ENCODE data around the gene TACR1. TPM values are rescaled to one million over a fixed set of nuclear protein-coding genes. Genes with fewer than 3 reads are reported as not detected.
"Not testable (repeated sequence)": the region's sequence is repeated elsewhere in the genome, so short reads cannot be mapped to it uniquely, and the experiment has no call there.

Gene TACR1
- polyA plus RNA-seq, 1 donor = 1.0 TPM

DNA sequence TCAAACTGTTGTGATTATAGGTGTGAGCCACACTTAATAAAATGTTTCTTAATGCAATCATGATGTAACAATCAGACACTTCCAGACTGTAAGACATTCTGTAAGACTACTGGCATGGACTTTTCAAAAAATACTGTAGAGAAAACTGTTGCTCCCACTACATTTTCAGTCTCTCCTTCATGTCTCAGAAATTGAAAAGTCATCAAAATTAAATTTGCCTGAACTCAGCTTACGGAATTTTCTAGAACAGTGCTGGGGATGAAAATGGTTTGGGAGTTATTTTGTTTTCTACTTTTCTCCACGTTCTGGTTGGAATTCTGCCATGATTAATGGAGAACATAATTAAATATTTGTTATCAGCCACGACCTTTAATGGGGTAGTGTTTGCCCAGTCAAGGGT lies 26.8 kb upstream of the TACR1 start:
- Histone ChIP-seq H3K27me3 (ENCODE audit: control insufficient read depth, insufficient read depth, low read length) (no peaks in the 10 kb centered on the region), H3K4me1 (ENCODE audit: control insufficient read depth, insufficient read depth, low read length) (no peaks in the 10 kb centered on the region), H3K36me3 (ENCODE audit: control insufficient read depth, insufficient read depth, low read length) (no peaks in the 10 kb centered on the region), H3K27ac (ENCODE audit: low read length) (no peak overlapping the region), H3K9me3 (ENCODE audit: control insufficient read depth, low read depth, low read length) (no peaks in the 10 kb centered on the region), H3K4me3 (ENCODE audit: low read length) (no peak overlapping the region)
- no peak for DNase-seq
- WGBS (ENCODE audit: insufficient coverage, low lambda C conversion rate) = 63% methylated on average over 2 of the region's 3 CpGs

DNA sequence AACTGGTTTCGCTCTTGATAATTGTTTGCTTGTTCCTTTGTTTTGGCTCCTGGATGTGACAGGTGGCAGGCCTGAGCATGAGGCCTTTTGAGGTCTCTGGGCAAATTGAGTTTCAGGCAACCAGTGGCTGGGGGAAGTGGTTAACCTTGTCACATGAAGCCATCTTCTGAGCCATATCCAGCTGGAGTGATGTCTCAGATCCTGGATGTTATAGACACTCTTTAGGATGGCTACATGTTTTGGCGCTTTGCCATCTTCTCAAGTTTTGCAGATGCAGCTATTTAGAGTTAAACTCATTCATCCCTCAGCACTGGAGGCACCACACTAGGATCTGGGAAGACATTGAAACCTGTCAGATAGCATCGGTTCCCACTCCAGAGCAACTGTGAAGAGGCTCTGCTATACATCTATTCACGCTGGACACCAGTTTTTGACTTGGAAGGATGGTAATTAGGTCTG lies 25.3 kb upstream of the TACR1 start:
- no CpG with 5 or more reads among the region's 4 CpGs for WGBS (ENCODE audit: insufficient coverage, low lambda C conversion rate)
- H3K27ac ChIP-seq (ENCODE audit: low read length) = no peak overlapping the region
- H3K27me3 ChIP-seq (ENCODE audit: control insufficient read depth, insufficient read depth, low read length) = no peaks in the 10 kb centered on the region
- no peaks in the 10 kb centered on the region for H3K9me3 ChIP-seq (ENCODE audit: control insufficient read depth, low read depth, low read length)
- H3K4me3 ChIP-seq (ENCODE audit: low read length) = no peak overlapping the region
- no peak for DNase-seq
- H3K36me3 ChIP-seq (ENCODE audit: control insufficient read depth, insufficient read depth, low read length) = no peaks in the 10 kb centered on the region
- no peaks in the 10 kb centered on the region for H3K4me1 ChIP-seq (ENCODE audit: control insufficient read depth, insufficient read depth, low read length)

DNA sequence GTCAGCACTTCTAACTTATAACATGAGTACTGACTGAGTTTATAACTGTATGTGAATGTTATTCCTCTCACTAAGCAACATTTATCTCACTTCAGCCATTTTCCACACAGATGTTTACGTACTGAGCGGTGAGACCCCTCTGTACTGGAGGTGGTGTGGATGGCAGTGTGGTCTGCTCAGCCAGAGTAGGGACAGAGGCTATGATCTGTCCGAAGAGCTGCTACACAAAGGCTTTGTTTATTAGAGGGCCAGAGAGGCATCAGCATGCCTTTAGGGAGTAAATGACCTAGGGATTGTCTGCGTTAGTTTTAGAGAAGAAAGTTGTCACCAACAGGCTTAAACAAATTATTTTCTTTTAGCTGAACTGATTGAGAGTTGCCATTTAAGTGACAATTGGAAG lies 23.2 kb upstream of the TACR1 start:
- Histone ChIP-seq H3K4me3 (ENCODE audit: low read length) (no peak overlapping the region), H3K9me3 (ENCODE audit: control insufficient read depth, low read depth, low read length) (no peaks in the 10 kb centered on the region), H3K27me3 (ENCODE audit: control insufficient read depth, insufficient read depth, low read length) (no peaks in the 10 kb centered on the region), H3K27ac (ENCODE audit: low read length) (no peak overlapping the region), H3K4me1 (ENCODE audit: control insufficient read depth, insufficient read depth, low read length) (no peaks in the 10 kb centered on the region), H3K36me3 (ENCODE audit: control insufficient read depth, insufficient read depth, low read length) (no peaks in the 10 kb centered on the region)
- DNase-seq = no peak
- no CpG with 5 or more reads among the region's 4 CpGs for WGBS (ENCODE audit: insufficient coverage, low lambda C conversion rate)

DNA sequence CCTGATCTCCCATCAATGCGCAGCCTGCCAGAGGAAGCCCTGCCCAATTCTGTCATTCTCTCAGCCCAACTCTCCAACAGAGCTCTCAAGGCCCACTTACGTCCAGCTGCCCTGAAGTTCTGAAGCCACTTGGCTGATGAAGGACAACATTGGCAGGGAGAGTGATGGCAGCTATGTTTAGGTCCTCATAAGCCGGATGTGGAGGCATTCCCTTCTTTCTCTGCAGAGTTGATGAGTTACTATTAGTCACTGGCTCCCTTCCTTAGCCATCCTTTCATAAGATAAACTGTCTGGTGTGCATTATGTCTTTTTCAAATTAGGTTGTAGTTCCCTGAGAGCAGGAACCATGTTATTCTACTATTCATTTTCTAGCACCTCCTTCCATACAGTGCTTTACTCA lies 22.5 kb upstream of the TACR1 start:
- 100% methylated on average over 1 of the region's 3 CpGs for WGBS (ENCODE audit: insufficient coverage, low lambda C conversion rate)
- Histone ChIP-seq H3K27ac (ENCODE audit: low read length) (no peak overlapping the region), H3K4me3 (ENCODE audit: low read length) (no peak overlapping the region), H3K4me1 (ENCODE audit: control insufficient read depth, insufficient read depth, low read length) (no peaks in the 10 kb centered on the region), H3K27me3 (ENCODE audit: control insufficient read depth, insufficient read depth, low read length) (no peaks in the 10 kb centered on the region), H3K36me3 (ENCODE audit: control insufficient read depth, insufficient read depth, low read length) (no peaks in the 10 kb centered on the region), H3K9me3 (ENCODE audit: control insufficient read depth, low read depth, low read length) (no peaks in the 10 kb centered on the region)
- no peak for DNase-seq

DNA sequence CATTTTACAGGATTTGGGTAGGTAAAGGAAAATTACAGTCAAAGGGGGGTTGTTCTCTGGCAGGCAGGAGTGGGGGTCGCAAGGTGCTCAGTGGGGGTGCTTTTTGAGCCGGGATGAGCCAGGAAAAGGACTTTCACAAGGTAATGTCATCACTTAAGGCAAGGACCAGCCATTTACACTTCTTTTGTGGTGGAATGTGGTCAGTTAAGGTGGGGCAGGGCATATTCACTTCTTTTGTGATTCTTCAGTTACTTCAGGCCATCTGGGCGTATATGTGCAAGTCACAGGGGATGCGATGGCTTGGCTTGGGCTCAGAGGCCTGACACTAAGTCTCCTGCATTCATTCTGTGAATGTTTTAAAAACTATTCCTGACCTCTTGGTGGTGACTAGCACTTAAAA lies 19.9 kb upstream of the TACR1 start:
- DNase-seq; H3K27ac ChIP-seq (ENCODE audit: low read length); H3K9me3 ChIP-seq (ENCODE audit: control insufficient read depth, low read depth, low read length); H3K27me3 ChIP-seq (ENCODE audit: control insufficient read depth, insufficient read depth, low read length); H3K4me3 ChIP-seq (ENCODE audit: low read length); H3K36me3 ChIP-seq (ENCODE audit: control insufficient read depth, insufficient read depth, low read length); H3K4me1 ChIP-seq (ENCODE audit: control insufficient read depth, insufficient read depth, low read length): not testable (repeated sequence)
- WGBS (ENCODE audit: insufficient coverage, low lambda C conversion rate) = no CpG with 5 or more reads among the region's 4 CpGs

DNA sequence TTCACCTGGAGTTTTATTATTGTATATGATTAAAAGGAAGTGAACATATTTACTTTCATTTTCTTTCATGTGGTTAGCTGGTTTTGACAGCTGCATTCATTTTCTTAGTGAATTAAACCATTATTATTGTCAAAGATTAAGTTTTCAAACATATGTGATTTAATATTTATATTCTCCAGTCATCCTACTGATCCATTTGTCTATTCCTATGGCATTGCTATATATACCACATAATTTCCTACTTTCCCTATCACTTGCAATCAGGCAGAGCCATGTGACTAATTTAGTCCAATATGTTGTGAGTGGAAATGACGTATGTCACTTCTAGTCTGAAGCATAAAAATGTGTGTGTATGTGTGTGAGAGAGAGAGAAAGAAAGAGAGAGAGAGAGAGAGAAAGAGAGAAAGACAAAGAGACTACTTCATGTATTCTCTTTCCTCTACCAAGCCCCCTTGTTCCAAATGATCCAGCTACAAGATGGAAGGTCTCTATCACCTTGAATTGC lies 12.0 kb upstream of the TACR1 start:
- WGBS (ENCODE audit: insufficient coverage, low lambda C conversion rate) = 56% methylated on average over 1 of the region's 1 CpG

DNA sequence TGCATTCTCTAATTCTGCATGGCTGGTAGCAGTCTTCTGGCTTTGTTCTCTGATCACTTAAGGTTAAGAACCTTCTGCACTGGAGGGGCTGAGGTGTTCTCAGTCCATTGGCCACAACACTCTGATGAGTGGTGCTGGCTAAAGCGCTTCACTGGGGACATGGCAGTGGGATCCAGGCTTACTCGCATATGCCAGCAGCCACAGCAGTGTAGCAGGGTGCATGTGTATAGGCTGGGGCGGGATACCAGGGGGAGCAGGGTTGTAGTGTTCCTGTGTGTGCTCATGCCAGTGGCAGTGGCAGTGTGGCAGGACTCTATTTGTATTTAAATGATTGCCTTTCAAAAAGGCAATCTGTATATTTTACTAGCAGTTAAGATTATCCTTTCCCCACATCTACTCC lies 11.1 kb upstream of the TACR1 start:
- no peaks in the 10 kb centered on the region for H3K4me1 ChIP-seq (ENCODE audit: control insufficient read depth, insufficient read depth, low read length)
- H3K4me3 ChIP-seq (ENCODE audit: low read length) = no peak overlapping the region
- H3K27me3 ChIP-seq (ENCODE audit: control insufficient read depth, insufficient read depth, low read length) = no peaks in the 10 kb centered on the region
- no CpG with 5 or more reads among the region's 3 CpGs for WGBS (ENCODE audit: insufficient coverage, low lambda C conversion rate)
- no peak overlapping the region for H3K27ac ChIP-seq (ENCODE audit: low read length)
- DNase-seq = no peak
- no peaks in the 10 kb centered on the region for H3K9me3 ChIP-seq (ENCODE audit: control insufficient read depth, low read depth, low read length)
- no peaks in the 10 kb centered on the region for H3K36me3 ChIP-seq (ENCODE audit: control insufficient read depth, insufficient read depth, low read length)

More for the DNA sequence above, 12.0 kb upstream of the TACR1 start:
- H3K27ac ChIP-seq (ENCODE audit: low read length) = no peak overlapping the region
- no peak overlapping the region for H3K4me3 ChIP-seq (ENCODE audit: low read length)
- no peaks in the 10 kb centered on the region for H3K4me1 ChIP-seq (ENCODE audit: control insufficient read depth, insufficient read depth, low read length)
- no peak for DNase-seq
- H3K9me3 ChIP-seq (ENCODE audit: control insufficient read depth, low read depth, low read length) = no peaks in the 10 kb centered on the region
- H3K27me3 ChIP-seq (ENCODE audit: control insufficient read depth, insufficient read depth, low read length) = no peaks in the 10 kb centered on the region
- no peaks in the 10 kb centered on the region for H3K36me3 ChIP-seq (ENCODE audit: control insufficient read depth, insufficient read depth, low read length)

DNA sequence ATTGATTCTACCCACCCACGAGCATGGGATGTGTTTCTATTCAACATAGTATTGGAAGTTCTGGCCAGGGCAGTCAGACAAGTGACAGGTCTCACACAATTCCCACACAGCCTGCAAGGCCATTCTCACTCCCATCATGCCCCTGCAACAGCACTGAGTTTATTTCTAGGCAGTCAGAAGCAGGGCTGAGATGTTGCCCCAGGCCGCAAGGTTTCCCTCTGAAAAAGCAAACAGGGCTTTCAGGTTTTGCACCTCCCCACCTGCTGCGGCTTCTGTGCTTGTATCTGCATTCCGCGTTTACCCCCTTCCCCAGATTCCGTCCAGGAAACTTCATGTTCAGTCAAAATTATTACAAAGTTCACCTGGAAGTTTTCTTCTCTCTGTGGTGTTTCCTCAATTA lies 9.4 kb upstream of the TACR1 start:
- H3K36me3 ChIP-seq (ENCODE audit: control insufficient read depth, insufficient read depth, low read length) = no peaks in the 10 kb centered on the region
- WGBS (ENCODE audit: insufficient coverage, low lambda C conversion rate) = no CpG with 5 or more reads among the region's 6 CpGs

DNA sequence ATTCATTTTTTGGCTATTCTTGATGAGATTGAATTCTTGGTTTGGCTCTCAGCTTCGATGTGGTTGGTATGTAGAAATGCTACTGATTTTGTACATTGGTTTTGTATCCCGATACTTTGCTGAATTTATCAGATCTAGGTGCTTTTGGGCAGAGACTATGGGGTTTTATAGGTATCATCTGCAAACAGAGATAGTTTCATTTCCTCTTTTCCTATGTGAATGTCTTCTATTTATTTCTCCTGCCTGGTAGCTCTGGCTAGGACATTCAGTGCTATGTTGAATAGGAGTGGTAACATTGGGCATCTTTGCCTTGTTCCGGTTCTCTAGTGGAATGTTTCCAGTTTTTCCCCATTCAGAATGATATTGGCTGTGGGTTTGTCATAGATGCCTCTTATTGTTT lies 5.5 kb upstream of the TACR1 start:
- Histone ChIP-seq H3K27me3 (ENCODE audit: control insufficient read depth, insufficient read depth, low read length) (peaks cover 23% of the 10 kb centered on the region), H3K9me3 (ENCODE audit: control insufficient read depth, low read depth, low read length) (peaks cover 3% of the 10 kb centered on the region), H3K27ac (ENCODE audit: low read length) (no peak overlapping the region), H3K4me3 (ENCODE audit: low read length) (no peak overlapping the region), H3K36me3 (ENCODE audit: control insufficient read depth, insufficient read depth, low read length) (no peaks in the 10 kb centered on the region), H3K4me1 (ENCODE audit: control insufficient read depth, insufficient read depth, low read length) (peaks cover 3% of the 10 kb centered on the region)
- DNase-seq = no peak
- 100% methylated on average over 1 of the region's 3 CpGs for WGBS (ENCODE audit: insufficient coverage, low lambda C conversion rate)

More for the DNA sequence above, 9.4 kb upstream of the TACR1 start:
- no peaks in the 10 kb centered on the region for H3K4me1 ChIP-seq (ENCODE audit: control insufficient read depth, insufficient read depth, low read length)
- no peak overlapping the region for H3K27ac ChIP-seq (ENCODE audit: low read length)
- H3K4me3 ChIP-seq (ENCODE audit: low read length) = no peak overlapping the region
- no peak for DNase-seq
- H3K9me3 ChIP-seq (ENCODE audit: control insufficient read depth, low read depth, low read length) = no peaks in the 10 kb centered on the region
- H3K27me3 ChIP-seq (ENCODE audit: control insufficient read depth, insufficient read depth, low read length) = no peaks in the 10 kb centered on the region

DNA sequence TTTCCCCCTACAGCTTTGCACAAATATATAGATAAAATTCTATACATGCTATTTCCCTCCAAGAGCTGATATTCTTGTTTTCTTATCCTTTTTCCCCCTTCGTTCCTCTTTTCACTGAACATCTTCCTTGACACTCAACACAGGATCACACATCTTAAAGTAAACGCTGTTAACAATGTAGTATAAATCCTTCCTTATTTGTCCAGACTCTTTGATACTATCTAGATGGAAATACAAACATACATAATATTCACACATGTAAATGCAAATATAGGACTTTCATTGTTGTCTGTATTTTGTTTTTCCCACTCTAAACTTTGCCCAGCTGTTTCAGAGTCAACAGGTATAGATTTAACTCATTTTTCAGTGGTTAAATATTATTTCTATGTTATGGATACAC lies 3.0 kb upstream of the TACR1 start:
- H3K4me3 ChIP-seq (ENCODE audit: low read length) = no peak overlapping the region
- H3K36me3 ChIP-seq (ENCODE audit: control insufficient read depth, insufficient read depth, low read length) = no peaks in the 10 kb centered on the region
- no peak overlapping the region for H3K27ac ChIP-seq (ENCODE audit: low read length)

More for the DNA sequence above, 3.0 kb upstream of the TACR1 start:
- peaks cover 13% of the 10 kb centered on the region for H3K4me1 ChIP-seq (ENCODE audit: control insufficient read depth, insufficient read depth, low read length)
- WGBS (ENCODE audit: insufficient coverage, low lambda C conversion rate) = 58% methylated on average over 2 of the region's 2 CpGs
- H3K27me3 ChIP-seq (ENCODE audit: control insufficient read depth, insufficient read depth, low read length) = peaks cover 46% of the 10 kb centered on the region
- H3K9me3 ChIP-seq (ENCODE audit: control insufficient read depth, low read depth, low read length) = peaks cover 3% of the 10 kb centered on the region
- no peak for DNase-seq

All from large intestine (tissue), 3 donors.